ENCODE measurements around the gene MT1A.

- TF ChIP-seq BCL3 (IDR thresholded peaks at IDR 0.05; ENCODE audit: borderline replicate concordance, insufficient read depth, low read depth, low read length, poor library complexity, severe bottlenecking) (no peak), USF2 (IDR thresholded peaks at IDR 0.05; ENCODE audit: borderline replicate concordance, low read depth, low read length) (no peak), EP300 (IDR thresholded peaks at IDR 0.05; ENCODE audit: borderline replicate concordance in 1 of 2, control insufficient read depth in 1 of 2, low read depth in 2 of 2, low read length in 2 of 2) (no peak), CTCF (IDR thresholded peaks at IDR 0.05 in 2 of 3, conservative IDR thresholded peaks at IDR 0.05 in 1 of 3; ENCODE audit: control insufficient read depth in 2 of 3, extremely low read depth in 1 of 3, insufficient read depth in 1 of 3, low read depth in 3 of 3, low read length in 3 of 3) (no peak), EZH2 (IDR thresholded peaks at IDR 0.05; ENCODE audit: borderline replicate concordance, control insufficient read depth, low read depth, low read length) (no peak), ZNF217 (IDR thresholded peaks at IDR 0.05) (peak; percentile 85), ZNF24 (IDR thresholded peaks at IDR 0.05) (no peak), CBX5 (IDR thresholded peaks at IDR 0.05; ENCODE audit: low read depth) (no peak), SUPT20H (IDR thresholded peaks at IDR 0.05; ENCODE audit: borderline replicate concordance, control insufficient read depth, low read depth, low read length) (no peak), CREB1 (IDR thresholded peaks at IDR 0.05; ENCODE audit: low read depth) (no peak), PBX3 (IDR thresholded peaks at IDR 0.05; ENCODE audit: insufficient replicate concordance, low read depth, low read length) (no peak)
Observed at GRCh38 chr16:56610609-56611111, 27.8 kb upstream of the MT1A start.

All from GM12878 (cell line).